SIG-M5 (cell line): ENCODE results near the gene SERPINB2.
"Not testable (repeated sequence)": the region's sequence is repeated elsewhere in the genome, so short reads cannot be mapped to it uniquely, and the experiment has no call there.

Source experiments
- DNase-seq: peaks from one replicate; lab custom pipeline; 2025; lab: John Stamatoyannopoulos, UW

SERPINB2 gene

DNA sequence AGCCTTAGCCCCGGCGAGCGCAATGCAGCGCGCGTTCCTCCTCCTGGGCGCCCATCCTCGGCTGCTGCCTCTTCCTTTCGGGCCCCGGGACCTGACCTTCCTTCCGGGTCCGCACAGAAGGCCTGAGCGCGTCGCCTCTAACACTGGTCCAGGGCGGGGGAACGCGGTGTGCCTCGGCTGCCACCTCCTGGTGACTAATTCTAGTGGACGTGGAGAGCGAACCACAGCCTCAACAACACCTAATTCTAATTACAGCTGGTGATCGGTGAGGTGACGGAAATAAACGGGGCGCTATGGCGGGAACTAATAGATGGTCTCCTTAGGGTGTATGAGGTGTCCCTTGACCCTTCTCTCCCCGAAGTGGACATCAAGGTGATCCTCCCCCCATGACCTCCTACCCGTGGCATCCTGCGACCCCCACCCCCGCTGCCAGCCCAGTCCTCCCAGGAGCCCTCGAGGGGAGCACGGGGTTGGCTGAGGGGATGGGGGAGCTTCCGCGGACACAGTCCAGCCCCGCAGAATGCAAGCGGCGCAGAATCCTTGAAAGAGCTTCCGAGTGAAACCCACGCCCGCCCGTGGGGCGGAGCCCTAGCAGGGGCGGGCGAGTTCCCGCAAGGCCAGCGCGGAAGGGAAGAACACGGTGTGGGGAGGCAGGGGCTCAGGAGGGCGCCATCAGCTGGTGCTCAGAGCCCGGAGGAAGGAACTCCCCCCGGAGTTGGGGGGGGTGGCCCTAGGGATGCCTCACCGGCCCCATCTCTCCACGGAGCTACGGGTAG is 48.8 kb downstream of the SERPINB2 start:
- DNase-seq, result peak; percentile 28

DNA sequence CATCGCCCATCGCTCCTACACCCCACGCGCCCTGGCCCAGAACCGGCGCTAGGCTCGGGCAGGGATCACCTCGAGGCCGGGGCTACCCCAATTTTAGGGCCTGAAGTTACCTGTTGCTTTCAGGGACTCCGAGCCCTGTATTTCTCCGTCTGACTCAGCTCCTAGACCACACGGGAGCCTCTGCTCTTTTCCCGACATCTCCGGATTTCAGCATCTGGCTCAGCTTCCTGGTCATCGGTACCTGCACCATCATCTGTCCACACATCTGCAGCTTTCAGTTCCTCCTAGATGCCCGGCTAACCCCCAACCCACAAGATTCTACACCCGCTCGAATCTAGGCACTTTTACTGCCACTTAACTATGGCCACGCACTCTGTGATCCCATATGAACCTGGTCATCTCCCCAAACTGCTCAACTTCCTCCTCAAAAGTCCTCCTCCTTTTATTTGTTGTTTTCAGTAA is 49.5 kb downstream of the SERPINB2 start:
- no peak for DNase-seq

DNA sequence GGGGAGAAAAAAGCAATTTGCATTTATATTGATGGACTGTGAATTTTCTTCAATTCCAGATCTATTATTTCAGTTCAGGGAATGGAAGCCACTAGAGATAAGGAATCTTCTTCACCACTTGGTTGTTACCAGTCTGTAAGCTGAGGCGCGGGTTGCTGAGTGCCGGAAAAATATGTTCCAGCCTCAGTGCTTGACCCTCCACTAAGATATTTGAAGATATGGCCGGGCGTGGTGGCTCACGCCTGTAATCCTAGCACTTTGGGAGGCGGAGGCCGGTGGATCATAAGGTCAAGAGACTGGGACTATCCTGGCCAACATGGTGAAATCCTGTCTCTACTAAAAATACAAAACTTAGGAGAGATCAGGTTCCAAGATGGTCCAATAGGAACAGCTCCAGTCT is 52.5 kb downstream of the SERPINB2 start:
- no peak for DNase-seq

DNA sequence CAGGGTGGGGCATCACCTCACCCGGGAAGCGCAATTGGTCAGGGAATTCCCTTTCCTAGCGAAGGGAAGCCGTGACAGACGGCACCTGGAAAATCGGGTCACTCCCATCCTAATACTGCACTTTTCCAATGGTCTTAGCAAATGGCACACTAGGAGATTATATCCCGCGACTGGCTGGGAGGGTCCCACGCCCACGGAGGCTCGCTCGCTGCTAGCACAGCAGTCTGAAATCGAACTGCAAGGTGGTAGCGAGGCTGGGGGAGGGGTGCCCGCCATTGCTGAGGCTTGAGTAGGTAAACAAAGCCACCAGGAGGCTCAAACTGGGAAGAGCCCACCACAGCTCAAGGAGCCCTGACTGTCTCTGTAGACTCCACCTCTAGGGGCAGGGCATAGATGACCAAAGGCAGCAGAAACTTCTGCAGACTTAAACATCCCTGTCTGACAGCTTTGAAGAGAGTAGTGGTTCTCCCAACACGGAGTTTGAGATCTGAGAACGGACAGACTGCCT is 53.1 kb downstream of the SERPINB2 start:
- not testable (repeated sequence) for DNase-seq

DNA sequence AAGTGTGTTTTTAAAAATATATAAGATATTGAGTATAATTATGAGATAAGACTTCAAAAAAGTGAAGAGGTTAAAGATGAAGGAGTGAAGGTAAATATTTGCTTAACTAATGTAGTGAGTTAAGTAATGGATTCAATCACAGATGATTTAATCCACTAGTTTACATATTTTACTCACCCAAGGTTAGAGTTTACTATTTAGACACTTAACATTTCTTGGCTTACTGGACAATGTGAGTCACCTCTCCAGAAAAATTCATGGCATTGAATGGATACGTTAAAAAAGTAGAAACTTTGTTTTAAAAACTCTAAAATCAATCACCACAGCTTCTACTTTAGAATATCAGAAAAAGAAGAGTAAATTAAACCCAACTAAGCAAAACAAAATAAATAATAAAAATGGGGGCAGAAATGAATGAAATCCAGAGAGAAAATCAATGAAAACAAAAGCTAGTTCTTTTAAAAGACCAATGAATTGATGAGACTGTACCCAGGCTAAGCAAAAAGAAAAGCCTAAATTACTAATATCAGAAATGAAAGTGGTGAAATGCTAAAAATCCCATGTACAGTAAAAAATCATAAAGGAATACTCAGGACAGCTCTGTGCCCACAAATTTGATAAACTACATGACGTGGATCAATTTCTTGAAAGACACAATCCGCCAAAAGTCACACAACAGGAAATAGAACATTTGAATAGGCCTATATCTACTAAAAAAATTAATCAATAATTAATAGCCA is 59.7 kb downstream of the SERPINB2 start:
- DNase-seq, result no peak

DNA sequence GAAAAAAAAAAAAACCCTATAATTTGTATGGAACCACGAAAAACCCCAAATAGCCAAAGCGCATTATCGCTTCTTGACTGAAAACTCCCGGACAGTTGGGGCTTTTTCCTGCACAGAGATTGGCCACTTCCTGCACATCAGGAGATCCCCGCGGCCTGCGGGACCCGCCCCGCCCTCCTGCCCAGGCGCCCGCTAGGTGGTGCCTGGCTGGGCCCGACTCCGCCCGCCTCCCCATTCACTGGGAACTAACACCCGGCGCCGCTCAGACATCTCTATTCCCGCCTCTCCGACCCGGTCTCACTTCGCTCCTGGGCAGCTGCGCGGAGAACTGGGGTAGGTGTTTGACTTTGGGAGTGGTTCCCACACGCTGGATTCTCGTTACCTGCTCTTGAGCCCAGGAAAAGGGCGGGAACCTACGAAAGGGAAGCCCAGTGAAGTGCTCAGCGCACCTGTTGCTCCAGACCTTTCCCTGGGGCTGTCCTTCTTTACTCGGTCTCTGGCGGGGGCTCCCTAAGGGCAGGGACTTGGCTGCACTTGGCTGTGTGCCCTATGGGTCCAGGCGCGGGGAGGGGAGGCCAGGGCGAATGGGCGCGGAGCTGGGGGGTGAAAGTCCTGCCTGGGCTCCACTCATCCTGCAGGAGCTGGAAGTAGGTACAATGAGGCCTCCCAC is 61.7 kb downstream of the SERPINB2 start, which contains the start of gene HMSD:
Gene HMSD (plus strand): TSS at position 234 of the 670 bp plus-strand sequence. CDS start 4,155 bp downstream, outside the sequence.
- DNase-seq, result no peak

DNA sequence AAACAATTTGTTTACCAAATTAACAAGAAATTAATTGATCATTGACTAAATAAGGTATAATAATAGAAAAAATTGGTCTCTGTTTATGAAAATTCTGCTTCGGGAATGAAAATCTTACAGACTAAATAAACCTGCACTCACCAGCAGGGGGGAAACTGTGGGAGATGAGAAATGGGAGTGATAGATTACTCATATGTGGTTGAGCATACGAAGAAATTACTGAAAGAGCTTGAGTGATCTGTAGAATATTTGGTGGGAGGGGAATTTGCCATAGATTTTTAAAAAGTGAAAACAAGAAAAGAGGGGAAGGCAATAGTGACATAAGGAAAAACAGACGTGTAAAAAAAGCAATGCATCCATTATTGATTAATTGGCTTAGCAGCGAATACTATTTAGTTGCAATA is 63.8 kb downstream of the SERPINB2 start:
- no peak for DNase-seq
